ENCODE results near the gene PATL2.

DNA sequence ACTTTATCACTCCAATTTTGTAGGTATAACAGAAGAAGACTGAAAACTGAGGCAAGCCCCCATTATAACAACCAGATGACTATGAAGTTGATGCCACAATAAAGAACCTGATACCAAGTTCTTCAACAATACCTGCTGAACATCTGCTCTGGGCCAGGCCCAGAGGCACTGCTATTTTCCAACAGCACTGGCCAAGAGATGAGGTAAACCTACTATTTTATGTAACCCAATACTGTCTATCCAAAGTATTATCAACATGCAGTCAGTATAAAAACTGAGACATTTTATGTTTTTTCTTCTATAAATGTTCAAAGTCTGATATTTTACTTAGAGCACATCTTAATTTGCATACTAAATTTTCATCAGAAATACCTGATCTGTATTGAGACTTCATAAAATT lies 53.7 kb downstream of the PATL2 start:
- TF ChIP-seq, protein P1, sequence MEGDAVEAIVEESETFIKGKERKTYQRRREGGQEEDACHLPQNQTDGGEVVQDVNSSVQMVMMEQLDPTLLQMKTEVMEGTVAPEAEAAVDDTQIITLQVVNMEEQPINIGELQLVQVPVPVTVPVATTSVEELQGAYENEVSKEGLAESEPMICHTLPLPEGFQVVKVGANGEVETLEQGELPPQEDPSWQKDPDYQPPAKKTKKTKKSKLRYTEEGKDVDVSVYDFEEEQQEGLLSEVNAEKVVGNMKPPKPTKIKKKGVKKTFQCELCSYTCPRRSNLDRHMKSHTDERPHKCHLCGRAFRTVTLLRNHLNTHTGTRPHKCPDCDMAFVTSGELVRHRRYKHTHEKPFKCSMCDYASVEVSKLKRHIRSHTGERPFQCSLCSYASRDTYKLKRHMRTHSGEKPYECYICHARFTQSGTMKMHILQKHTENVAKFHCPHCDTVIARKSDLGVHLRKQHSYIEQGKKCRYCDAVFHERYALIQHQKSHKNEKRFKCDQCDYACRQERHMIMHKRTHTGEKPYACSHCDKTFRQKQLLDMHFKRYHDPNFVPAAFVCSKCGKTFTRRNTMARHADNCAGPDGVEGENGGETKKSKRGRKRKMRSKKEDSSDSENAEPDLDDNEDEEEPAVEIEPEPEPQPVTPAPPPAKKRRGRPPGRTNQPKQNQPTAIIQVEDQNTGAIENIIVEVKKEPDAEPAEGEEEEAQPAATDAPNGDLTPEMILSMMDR (IDR thresholded peaks at IDR 0.05; ENCODE audit: borderline replicate concordance, extremely low read depth, low read length, poor library complexity, severe bottlenecking), result no peak
- TF ChIP-seq EZH2 (IDR thresholded peaks at IDR 0.05; ENCODE audit: borderline replicate concordance, low read depth, low read length, severe bottlenecking), result no peak
